ENCODE results near the gene SYNDIG1.

SYNDIG1 gene

DNA sequence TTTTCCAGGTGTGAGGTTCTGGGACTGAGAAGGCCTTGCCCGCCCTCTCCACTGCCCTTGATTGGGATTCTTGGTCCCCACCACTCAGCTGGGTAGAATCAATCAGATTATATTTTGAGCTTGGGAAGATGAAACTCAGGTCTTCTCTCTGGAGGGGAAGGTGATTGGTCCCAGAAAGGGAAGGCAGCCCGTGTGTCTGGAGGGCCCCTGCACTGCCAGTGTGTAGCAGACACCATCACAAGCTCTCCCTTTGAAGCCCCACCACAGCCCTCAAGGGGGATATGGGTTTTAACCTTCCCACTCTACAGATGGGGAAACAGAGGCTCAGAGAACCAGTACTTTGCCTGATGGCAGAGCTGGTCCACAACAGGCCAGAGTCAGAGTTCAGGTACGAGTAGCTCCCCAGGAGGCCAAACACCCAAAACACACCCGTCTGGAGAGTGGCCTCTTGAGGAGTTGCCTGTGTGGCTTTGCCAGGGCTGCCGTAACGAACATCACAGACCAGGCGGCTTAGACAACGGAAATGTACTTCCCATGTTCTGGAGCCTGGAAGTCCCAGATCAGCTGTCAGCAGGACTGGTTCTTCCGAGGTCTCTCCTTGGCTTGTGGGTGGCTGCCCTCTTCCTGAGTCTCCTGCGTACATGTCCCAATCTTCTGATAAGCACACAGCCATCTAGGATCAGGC, 205.6 kb downstream of the SYNDIG1 start:
- no peak for DNase-seq (ENCODE audit: low read depth)

DNA sequence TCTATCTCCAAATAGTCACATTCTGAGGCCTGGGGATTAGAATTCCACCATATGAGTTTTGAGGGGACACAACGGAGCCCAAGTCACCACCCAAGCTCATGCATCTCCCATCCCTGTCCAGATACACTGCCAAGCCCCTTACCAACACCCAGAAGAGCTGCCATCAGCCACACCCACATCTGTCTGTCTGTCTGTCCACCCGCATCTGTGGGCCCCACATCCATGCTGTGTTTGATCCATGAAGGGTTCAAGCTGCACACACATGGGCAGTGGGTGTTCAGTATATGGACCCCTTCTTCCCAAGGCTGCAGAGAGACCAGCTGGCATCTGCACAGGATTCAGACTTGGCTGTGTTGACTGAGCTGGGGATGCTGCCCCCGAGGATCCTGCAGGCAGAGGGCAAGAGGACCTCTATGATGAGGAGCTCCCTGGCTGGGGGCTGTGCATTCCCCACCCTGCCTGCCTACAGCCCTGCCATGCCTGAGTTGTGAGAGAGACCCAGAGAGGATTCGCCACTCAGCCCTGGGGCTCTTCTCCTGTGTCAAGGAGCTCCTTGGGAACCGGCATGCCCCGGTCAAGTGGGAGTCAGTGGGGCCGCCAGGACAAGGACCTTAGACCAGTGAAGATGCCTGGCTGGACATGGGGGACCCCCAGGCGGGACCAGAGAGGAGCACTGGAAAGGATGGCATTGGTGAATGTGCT, 206.4 kb downstream of the SYNDIG1 start:
- no peak for DNase-seq (ENCODE audit: low read depth)

DNA sequence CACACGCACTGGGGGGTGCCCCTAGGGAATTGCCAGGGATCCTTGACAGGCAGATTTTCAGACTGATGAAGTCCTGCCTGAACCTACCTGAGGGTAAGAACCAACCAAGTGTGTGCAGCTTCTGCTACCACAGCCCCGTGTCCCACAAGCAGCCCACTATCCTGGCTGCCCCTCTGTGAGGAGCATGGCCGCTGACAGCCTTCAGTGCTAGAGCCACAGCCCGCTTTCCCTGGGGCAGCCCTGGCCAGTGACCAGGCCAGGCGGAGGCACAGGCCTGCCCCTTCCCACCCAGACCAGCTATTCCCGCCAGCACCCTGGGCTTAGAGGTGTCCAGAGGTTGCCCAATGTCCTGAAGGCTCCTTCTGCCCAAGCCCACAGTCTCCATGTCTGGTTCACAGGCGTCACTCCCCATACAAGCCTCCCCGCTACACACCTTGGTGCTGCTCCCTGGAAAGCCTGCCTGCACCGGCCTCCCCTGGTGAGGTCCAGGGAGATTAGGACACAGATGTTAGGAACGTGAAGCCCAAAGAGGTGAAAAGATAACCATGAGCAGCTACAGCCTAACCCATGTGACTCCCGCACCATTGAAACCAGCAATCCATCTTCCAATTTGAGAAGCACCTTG, 207.0 kb downstream of the SYNDIG1 start:
- DNase-seq (ENCODE audit: low read depth): no peak

DNA sequence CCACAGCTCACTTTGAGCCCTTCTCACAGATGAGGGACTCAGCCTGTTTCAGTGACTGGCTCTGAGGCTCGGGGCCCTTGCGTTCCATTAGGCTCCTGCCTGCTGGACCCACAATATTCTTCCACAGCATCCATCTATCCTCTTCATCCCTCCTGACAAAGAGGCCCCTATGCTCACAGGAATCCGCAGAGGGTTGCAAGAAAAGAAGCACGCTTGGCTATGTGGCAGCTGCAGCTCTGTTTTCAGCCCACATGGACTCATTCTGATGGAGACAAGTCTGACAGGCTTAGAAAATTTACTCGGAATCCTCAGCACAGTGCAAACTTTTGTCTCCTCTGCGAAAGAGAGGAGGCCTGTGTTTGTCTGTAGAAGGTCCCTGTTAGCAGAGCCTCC, 207.5 kb downstream of the SYNDIG1 start:
- DNase-seq (ENCODE audit: low read depth): no peak

DNA sequence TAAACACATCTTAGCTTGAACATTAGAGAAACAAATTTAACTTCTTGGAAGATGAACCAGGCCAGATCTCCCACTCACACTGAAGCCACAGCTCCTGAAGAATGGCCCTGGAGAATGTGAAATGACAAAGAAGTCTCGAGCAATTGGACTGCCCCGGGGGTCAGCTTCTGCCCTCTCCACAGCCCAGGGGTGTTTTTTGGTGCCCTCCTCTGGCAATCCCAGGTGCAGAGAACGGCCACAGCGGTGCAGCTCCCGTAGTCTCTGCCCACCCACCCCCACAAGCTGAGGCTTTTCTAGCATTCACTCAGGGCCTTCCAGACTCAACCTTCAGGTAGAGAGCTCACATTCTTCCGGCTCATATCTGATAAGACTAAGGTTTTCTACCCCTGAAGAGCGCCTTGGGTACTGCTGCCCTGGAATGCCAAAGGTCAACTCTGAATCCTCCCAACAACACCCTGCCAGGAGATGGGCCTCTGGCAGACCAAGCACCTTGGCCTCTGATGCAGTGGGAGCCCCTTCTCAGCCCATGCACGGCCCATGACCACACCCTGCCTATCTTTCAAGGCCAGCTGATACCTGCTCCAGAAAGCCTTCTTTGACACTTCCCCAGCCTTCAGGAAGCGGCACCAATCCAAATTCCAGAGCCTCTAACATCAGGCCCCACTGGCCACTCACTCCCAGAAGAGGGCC, 208.3 kb downstream of the SYNDIG1 start:
- no peak for DNase-seq (ENCODE audit: low read depth)

DNA sequence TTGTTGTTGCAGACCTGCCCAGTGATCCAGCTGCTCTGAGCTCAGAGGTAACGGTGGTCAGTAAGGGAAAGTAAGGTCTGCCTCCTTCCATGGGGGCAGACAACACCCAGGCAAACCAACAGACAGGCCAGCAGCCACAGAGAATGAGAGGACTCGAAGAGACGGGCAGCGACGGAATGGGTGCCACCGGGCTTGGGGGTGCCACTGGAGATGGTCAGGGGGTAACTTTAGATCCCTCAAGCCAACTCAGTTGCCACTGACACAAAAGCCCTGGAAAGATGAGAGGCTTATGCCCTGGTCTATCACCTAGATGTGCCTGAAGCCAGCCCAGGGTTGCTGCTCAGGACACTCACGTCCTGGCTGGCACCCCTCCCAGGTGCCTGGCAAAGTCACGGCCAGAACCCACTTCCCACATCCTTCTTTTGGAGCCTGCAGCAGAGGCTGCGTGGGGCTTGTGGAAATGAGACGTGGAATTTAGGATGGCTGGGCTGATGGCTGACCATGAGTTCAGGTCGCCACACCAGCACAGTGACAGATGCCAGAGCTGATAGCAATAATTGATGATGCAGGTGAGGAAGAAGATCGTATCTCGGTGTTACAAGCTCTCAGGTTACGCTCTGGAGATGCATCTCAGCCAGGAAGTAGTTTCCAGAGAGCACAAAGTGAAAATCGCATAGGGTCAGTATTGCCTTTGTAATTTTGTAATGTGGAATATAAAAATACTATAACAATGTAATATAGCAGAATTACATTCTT, 209.1 kb downstream of the SYNDIG1 start:
- DNase-seq (ENCODE audit: low read depth): no peak

DNA sequence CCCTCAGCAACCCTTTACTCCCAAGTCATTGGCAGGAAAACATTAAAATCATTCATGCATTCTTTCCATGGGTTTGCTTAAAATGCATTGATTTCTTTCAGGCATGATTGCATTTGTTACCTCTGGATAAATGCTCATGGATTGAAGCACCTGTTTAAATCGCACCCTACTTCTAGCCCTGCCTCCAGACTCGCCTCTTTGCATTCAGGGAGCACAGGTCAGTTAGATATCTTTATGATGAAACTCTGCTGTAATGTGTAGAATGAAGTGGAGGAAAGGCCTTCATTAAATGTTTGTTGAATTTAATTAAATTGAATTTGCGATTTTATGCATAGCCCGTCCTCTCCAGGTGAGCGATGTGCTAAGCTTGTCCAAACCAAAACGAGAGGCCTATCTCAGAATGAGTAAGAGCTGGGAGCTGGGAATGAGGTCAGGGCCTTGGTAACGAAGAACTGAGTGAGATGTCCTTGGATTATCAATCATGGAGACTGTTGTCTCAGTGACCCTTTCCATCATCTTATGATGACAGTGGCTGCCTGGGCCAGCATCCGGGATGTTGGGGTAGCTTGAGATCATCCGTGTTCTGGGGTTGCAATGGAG, 210.1 kb downstream of the SYNDIG1 start:
- no peak for DNase-seq (ENCODE audit: low read depth)

DNA sequence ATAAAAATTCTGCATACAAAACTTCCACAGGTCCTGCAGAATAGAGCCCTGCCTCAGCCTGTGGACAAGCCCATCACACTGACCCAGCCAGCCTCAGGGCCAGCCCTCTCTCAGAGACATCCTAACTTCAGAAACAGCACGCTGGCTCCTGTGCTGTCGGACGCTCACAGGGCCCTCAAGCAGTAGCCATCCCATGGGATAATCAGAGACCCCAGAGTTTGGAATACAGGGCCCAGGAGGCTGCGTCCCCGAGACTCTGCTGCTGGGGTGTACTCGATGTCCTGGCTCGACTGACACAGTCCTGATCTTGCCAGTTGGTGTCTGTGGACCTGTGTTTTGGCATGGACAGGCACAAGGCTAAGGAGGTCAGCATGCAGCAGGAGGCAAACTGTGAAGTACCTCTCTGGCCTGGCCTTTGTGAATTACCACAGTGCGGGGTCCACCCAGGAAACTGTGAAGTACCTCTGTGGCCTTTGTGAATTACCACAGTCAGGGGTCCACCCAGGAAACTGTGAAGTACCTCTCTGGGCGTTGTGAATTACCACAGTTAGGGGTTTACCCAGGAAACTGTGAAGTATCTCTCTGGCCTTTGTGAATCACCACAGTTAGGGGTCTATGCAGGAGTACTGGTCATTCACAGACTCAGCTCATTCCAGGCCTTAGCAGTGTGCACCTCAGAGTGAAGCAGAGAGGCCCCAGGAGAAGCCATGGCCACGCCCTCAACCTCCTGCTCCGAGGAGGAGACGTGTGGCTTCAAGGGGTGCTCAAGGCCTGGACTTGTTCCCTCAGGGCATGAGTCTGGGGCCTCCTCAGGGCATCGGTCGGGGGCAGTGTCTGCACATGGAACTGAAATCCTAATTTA, 212.4 kb downstream of the SYNDIG1 start:
- no peak for DNase-seq (ENCODE audit: low read depth)

DNA sequence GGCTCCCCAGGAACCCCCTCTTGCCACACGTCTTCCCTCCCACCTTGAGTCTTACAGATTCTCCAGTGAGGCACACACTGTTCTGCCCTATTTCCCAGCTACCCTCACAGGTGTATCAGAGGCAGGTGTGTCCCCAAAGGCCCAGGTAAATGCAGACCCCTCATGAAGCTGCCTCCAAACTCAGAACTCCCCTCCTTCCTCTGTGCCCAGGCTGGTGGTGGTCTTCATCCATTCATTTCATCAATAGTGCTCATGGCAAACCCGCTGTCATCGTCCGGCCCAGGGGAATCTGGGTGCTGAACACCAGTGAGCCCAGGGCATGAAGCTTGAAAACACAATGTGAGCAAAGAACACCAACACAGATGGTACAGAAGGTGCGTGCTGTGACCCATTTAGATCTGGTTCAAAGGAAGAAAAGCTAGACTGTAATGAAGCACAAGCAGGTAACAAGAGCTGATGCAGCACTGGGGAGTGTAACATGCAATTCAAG, 213.1 kb downstream of the SYNDIG1 start:
- DNase-seq (ENCODE audit: low read depth): no peak

DNA sequence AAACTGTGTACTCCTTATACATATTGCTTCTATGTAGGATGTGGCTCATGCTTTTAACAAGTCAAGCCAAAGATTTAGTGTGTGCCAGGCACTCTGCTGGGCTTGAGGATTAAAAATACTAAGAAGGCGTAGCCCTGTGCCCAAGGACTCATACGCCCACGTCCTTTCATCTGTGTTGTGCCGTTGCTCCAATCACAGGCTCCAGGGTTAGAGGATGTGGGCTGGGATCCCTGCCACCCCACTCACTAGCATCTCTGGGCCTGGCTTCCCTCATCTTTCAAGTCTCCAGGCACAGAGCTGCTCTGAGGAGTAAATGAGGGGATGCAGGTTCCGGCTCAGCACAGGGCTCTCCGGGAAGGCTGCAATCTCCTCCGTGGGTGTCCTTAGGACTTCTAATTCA, 214.2 kb downstream of the SYNDIG1 start:
- no peak for DNase-seq (ENCODE audit: low read depth)

DNA sequence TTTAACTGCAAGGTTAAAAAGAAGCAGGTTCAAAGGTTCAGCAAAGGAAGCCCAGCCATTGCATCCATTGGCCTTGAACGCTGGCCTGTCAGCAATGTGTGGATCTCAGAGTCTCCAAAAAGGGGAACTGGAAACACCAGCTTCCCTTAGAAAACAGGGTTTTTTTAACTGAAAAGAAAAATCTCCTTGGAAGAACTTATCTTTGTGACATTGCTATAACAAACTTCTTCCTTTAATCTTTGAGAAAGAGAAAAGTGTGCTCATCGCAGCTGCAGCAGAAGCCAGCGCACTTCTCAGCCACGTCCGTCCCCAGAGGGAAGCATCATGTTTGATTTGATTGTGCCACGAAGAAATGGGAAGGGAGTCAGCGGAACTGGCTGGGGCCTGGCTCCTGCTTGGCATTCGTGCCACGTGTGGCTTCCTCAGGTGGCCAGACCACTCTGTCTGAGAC, 215.0 kb downstream of the SYNDIG1 start:
- no peak for DNase-seq (ENCODE audit: low read depth)

DNA sequence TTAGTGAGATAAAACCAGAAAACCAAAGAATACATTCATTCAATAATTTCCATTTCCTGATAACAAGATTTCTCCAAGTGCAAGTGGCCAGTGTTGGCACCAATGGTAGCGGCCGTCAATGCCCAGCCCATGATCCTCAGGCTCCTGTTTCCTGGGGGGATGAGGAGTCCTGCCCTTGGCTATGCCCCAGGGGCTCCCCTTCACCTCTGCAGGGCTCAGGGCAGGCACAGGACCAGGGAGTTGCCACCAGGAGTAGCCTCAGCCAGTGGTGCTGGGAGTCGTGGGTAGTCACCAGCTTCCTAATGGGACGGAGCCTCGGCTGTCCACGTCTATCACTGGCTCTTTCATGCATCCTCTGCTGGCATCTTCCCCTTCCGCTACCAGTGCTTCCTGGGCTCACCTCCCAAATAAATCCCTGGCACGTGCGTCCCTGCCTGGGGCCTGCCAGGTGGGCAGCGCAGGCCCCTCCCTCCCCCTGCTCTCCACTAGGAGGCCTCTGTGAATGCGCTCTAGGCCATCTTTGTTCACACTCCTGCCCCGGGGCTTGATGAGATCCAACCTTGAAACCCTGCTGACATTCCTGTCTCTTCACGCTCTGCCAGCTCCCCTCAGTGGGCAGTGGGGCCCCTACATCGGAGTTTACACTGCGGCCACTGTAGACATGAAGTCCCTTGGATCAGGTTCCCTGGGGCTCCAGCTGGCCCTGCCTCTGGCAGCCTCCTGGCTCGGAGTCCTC, 215.7 kb downstream of the SYNDIG1 start:
- no peak for DNase-seq (ENCODE audit: low read depth)

DNA sequence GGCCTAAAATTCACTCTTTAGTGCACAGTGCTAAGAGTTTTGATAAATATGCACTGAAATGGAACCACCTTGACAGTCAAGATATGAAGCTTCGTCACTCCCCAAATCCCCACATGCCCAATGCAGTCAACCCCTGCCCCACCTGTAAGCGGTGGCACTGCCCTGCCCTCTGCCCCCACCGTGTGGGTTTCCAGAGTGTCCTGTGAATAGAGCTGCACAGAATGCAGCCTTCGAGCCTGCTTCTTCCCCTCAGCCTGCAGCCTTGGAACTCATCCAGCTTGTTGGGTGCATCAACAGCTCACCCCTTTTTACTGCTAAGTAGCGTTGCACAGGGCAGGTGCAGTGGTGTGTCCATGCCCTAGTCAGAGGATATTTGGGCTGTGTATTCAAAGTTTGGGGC, 216.3 kb downstream of the SYNDIG1 start:
- DNase-seq (ENCODE audit: low read depth): no peak

DNA sequence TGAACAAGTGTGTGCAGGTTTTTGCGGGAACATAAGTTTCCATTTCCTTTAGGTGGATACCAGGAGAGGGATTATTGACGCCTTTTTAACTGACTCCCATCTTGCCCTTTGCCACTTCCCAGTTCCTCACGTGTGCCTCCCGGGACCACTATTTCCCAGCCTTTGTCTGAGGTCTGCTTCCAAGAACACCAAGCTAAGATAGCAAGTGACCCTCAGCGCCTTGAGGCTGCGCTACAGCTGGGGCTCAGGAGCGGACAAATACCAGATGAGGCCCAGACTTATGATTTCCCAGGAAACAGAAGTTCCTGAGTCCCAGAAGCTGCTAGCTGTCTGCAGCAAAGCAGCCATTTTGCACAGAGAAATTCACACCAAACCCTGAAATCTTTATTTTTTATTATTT, 216.7 kb downstream of the SYNDIG1 start:
- no peak for DNase-seq (ENCODE audit: low read depth)

DNA sequence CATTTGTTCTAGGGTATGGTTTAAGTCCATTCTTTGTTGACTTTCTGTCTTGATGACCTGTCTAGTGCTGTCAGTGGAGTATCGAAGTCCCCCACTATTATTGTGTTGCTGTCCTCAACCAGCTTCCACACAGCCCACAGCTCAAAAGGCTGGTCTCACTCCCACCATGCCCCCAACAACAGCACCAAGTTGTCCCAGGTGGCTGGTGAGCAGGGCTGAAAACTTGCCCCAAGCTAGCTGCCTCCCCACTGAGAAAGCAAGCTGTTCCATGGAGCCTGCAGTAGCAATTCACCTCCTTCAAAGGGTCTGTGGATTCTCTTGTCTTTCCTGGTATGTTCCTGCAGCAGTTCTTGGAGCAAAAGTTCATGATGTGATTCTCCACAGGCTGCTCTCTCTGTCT, 221.0 kb downstream of the SYNDIG1 start:
- no peak for DNase-seq (ENCODE audit: low read depth)

DNA sequence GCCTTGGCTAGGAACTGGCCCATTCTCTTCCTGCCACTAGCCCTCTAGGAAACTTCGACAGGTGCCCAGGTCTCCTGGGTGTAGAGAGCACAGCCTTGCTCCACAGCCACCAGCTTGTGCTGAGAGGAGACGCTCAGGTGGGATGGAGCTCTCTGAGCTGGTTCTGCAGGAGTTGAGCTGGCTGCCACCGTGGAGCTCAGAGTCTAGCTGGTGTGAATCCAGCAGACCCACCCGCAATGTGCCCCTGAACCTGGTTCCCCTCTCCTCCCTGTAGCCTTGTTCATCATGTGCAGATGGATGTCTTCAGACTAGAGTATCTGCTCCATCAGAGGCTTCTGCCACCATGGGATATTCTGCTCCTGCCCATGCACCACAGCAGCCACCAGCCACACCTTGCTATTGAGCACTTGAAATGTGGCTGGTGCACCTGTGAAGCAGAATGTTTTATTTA, 222.5 kb downstream of the SYNDIG1 start:
- DNase-seq (ENCODE audit: low read depth): no peak

DNA sequence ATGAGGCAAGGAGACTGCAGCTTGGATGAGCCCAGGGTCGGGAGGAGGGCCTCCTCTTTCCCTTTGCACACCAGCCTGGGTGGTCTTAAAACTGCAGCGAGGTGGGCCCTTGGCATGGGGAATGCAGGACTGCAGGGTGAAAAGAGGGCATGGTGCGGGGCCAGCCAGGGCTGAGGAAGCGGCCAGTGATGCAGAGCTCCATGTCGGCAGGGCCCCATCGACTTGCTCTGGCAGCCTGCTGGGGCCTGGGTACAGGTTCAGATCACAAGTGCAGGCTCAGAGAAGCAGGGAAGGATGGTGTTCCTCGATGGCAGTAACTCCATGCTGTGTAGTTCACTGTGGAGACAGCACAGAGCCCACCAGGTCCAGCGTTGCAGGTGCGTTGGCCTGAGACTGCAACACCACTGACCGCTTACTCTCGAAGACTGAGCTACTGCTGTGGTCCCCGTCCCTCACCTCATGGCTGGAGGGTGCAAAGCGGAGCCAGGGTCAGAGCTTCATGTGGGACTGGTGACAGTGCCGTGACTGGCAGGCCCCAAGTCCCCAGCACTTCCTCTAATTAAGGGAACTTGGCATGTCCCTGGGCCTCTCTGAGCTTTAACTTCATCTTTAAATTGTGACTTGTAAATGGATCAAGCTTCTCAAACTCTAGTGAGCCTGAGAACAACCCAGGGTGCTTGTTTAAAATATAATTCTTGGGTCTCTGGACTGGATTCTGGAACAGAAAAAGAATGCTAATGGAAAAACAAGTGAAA, 223.2 kb downstream of the SYNDIG1 start:
- DNase-seq (ENCODE audit: low read depth): no peak

DNA sequence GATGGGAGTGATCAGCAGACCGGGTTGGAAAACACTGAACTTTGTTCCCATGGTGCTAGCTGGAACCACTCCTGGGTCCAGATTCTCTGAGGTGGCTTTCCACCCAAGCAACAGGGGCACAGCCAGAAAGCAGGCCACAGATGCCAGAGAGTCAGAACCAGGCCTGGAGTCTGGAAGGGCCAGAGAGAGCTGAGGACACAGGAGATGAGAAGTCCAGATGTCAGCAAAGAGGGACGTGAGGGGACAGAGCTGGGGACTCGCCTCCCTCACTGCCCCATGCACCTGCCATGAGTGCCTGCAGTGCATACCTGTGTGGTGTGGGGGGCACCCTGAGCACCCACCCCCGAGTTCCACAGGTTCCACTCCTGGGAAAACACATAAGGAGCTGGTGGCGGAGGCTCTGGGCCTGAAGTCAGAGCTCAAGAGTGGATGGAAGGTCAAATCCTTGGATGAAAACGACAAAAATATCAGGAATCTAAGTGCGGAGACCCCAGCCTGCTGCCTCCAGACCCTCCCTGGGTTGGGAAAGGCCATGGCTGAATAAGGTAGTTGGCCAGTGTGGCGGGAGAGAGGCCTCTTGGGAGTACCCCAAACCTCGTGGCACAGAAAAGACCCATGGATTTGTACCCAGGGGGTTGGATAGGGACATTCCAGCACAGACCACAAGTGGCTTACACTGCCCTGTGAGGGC, 224.2 kb downstream of the SYNDIG1 start:
- no peak for DNase-seq (ENCODE audit: low read depth)

Measured in T-helper 22 cell (primary cell).